HL-60 (cell line): ENCODE results near the gene FBXO33.

Experiments used
- GABPA ChIP-seq: IDR thresholded peaks from 2 replicates; pipeline ENCODE4 v1.6.1; 2012; ENCODE audit warnings: low read depth
- POLR2AphosphoS5 ChIP-seq: IDR thresholded peaks from 2 replicates; pipeline ENCODE4 v1.6.1; 2012; ENCODE audit warnings: low read depth
- SPI1 ChIP-seq: IDR thresholded peaks from 2 replicates; pipeline ENCODE4 v1.6.1; 2012; ENCODE audit warnings: low read depth, mild to moderate bottlenecking, borderline replicate concordance
- TF ChIP-seq, protein P1 (sequence below): IDR thresholded peaks from one replicate; pipeline ENCODE4 v1.5.1; 2011; ENCODE audit warnings: low read length, control low read depth, inconsistent platforms; ENCODE audit not compliant: insufficient read depth

DNA sequence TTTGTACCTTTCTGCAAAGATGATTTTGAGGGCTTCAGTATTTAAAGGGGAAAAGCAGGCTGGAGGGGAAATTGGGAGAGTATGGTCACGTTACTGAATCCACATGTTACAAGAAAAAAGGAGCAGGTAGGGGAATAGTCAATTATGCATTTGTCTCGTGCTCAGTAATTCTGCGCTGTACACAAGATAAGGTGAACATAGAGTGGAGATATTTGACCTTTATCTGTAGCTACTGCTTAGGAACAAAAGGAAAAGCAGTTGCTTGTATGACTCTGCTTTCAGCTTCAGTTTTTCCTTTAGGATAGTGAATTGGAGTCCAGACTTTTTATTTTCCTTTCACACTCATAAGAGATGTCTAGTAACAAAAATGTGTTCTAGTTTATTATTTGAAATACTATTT is 49.8 kb downstream of the FBXO33 start:
- TF ChIP-seq POLR2AphosphoS5, result no peak
- TF ChIP-seq, protein P1, sequence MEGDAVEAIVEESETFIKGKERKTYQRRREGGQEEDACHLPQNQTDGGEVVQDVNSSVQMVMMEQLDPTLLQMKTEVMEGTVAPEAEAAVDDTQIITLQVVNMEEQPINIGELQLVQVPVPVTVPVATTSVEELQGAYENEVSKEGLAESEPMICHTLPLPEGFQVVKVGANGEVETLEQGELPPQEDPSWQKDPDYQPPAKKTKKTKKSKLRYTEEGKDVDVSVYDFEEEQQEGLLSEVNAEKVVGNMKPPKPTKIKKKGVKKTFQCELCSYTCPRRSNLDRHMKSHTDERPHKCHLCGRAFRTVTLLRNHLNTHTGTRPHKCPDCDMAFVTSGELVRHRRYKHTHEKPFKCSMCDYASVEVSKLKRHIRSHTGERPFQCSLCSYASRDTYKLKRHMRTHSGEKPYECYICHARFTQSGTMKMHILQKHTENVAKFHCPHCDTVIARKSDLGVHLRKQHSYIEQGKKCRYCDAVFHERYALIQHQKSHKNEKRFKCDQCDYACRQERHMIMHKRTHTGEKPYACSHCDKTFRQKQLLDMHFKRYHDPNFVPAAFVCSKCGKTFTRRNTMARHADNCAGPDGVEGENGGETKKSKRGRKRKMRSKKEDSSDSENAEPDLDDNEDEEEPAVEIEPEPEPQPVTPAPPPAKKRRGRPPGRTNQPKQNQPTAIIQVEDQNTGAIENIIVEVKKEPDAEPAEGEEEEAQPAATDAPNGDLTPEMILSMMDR, result no peak
- no peak for TF ChIP-seq SPI1
- no peak for TF ChIP-seq GABPA
